ENCODE results near the gene WDR70.

Gene WDR70

DNA sequence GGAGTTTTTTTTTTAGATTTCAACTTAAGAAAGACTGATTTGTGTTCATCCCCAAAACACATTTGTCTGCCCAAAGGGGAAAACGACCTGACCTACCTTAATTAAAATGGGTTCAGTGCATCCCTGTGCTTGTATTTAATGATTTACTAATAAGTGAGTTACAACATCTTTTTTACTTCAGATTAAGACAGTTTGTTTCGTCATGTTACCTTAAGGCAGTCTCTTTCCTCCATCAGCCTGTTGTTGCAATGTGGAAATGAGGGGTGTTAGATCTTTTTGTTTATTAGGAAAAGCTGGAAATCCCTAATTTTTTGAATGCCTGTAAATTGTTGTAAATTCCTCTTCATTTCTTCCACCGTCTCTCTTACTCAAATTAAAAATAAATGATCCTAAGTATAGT lies 283.2 kb downstream of the WDR70 start:
- DNase-seq (ENCODE audit: low read depth) = no peak
- TF ChIP-seq, protein P1, sequence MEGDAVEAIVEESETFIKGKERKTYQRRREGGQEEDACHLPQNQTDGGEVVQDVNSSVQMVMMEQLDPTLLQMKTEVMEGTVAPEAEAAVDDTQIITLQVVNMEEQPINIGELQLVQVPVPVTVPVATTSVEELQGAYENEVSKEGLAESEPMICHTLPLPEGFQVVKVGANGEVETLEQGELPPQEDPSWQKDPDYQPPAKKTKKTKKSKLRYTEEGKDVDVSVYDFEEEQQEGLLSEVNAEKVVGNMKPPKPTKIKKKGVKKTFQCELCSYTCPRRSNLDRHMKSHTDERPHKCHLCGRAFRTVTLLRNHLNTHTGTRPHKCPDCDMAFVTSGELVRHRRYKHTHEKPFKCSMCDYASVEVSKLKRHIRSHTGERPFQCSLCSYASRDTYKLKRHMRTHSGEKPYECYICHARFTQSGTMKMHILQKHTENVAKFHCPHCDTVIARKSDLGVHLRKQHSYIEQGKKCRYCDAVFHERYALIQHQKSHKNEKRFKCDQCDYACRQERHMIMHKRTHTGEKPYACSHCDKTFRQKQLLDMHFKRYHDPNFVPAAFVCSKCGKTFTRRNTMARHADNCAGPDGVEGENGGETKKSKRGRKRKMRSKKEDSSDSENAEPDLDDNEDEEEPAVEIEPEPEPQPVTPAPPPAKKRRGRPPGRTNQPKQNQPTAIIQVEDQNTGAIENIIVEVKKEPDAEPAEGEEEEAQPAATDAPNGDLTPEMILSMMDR (IDR thresholded peaks at IDR 0.05; ENCODE audit: control insufficient read depth, extremely low read depth, insufficient read depth) = no peak
- no peak overlapping the region for H3K4me3 ChIP-seq (ENCODE audit: low read depth, low read length)

DNA sequence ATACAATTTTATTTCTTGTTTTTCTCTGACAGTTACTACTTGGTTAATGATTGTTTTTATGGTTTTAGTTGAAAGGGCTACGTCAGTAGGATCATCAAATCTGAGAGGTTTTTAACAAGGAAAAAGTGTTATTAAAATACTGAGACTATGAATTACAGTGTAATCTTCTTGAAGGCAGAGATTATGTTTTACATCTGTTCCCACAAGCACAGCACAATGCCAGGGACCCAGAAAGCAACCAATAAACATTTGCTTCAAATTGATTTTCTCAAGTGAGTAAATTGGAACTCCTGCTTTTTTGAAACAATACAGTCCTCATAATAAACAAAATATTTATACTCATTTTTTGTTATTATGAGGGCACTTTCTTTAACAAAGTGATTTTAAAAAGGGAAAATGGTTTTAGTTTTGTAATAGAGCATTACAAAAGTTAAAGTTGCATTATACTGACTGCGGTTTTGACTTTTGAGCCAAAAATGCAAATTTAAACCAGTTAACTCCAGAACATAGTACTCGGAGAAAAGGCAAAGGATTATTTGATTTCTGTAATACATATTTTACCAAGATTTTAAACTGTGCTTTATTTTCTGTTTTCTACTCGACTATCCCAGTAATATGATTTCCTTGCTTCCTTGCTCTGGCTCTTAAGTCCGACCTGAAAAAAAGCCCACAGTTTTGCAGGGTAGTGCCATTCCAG lies 283.8 kb downstream of the WDR70 start:
- no peak overlapping the region for H3K4me3 ChIP-seq (ENCODE audit: low read depth, low read length)
- TF ChIP-seq, protein P1 (IDR thresholded peaks at IDR 0.05; ENCODE audit: control insufficient read depth, extremely low read depth, insufficient read depth) = no peak
- DNase-seq (ENCODE audit: low read depth) = no peak

DNA sequence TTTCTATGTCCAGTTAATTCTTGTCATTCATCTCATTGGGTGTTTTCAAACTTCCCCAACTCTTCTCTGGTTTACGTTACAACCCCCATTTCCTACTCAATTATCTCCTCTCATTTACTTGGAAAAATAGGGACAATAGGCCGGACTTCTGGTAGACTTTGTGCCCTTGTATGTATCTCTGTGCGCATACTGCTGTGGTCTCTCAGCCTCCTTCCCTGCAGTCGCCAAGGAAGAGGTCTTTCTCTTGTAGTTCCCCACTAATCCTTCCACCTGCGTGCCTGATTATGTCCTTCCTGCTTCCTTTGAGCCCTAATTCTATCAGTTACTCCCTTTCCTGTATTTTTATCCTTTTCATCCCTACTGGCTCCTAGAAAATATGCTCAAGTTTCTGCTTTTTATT lies 284.4 kb downstream of the WDR70 start:
- no peak overlapping the region for H3K4me3 ChIP-seq (ENCODE audit: low read depth, low read length)
- TF ChIP-seq, protein P1 (IDR thresholded peaks at IDR 0.05; ENCODE audit: control insufficient read depth, extremely low read depth, insufficient read depth) = no peak
- DNase-seq (ENCODE audit: low read depth) = no peak

DNA sequence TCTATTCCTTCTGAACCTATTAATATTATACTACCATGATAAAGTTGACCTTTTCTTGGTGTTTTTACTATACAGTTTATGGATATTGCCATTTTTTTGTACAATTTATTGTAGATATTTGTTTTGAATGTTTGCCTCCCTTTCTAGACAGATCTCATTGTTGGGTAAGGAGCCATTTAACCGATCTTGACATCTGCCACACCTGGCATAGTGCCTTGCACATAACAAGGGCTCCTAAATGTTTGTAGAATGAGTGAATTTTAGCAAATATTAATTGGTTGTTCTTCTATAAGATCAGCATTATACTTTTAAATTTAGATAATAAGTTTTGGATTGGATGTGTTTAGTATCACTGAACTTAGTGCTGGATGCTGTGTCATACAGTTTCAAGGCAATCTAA lies 285.4 kb downstream of the WDR70 start:
- no peak overlapping the region for H3K4me3 ChIP-seq (ENCODE audit: low read depth, low read length)
- DNase-seq (ENCODE audit: low read depth) = no peak
- TF ChIP-seq, protein P1 (IDR thresholded peaks at IDR 0.05; ENCODE audit: control insufficient read depth, extremely low read depth, insufficient read depth) = no peak

DNA sequence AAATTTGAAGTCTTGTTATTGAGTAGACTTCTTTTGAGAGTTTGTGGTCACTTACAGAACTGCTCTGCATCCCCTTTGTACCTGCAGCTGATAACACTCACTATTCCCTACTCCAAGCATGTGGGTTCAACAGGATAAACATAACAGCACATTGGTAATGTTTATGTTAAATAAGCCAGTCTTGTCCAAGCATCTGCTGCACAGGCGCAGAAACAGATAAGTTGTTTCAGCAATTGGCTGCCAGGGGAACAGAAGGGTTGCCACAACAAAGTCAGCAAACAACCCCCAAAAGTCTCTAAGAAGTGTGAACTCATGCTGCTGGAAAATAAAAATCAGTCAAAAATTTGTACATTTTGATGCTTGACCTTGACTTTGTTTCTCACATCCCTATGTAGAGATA lies 286.2 kb downstream of the WDR70 start:
- H3K4me3 ChIP-seq (ENCODE audit: low read depth, low read length) = no peak overlapping the region
- DNase-seq (ENCODE audit: low read depth) = no peak
- TF ChIP-seq, protein P1 (IDR thresholded peaks at IDR 0.05; ENCODE audit: control insufficient read depth, extremely low read depth, insufficient read depth) = no peak

DNA sequence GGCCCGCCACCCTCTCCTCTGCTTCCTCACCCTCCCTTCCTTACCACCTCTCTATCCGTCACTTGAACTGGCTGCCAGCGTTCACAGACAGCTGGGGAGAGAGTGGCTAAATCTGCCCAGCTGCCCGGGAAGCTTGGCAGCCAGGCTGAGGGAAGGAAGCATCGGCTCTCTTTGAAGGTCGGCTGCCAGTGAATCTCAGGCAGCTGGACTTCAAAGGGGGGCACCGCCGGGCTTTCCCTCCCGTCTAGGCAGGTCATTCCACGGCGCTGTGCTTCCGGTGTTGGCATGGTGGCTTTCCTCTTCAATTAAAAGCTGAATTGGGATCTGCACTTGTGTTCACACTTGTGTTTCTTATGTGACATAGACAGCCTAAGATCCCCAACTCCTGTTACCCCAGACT lies 286.8 kb downstream of the WDR70 start:
- TF ChIP-seq, protein P1 (IDR thresholded peaks at IDR 0.05; ENCODE audit: control insufficient read depth, extremely low read depth, insufficient read depth) = no peak
- DNase-seq (ENCODE audit: low read depth) = no peak
- no peak overlapping the region for H3K4me3 ChIP-seq (ENCODE audit: low read depth, low read length)

DNA sequence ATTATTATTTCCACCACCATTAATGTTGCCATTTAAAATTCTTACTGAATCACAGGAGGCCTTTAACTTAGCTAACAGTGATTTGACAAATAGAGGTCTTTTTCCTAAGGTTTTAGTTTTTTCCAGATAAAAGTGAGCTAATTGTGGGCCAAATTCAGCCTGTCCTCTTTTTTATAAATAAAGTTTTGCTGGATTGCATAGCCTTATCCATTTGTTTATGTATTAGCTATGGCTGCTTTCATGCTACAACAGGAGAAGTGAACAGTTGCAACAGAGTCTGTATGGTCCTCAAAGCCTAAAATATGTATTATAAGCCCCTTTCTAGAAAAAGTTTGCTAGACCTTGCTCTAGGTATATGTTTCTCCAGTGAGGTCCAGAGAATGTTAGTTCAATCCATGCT lies 288.3 kb downstream of the WDR70 start:
- no peak overlapping the region for H3K4me3 ChIP-seq (ENCODE audit: low read depth, low read length)
- no peak for DNase-seq (ENCODE audit: low read depth)
- TF ChIP-seq, protein P1 (IDR thresholded peaks at IDR 0.05; ENCODE audit: control insufficient read depth, extremely low read depth, insufficient read depth) = no peak
